ENCODE data around the gene SIGLEC8. TPM values are rescaled to one million over a fixed set of nuclear protein-coding genes. Genes with fewer than 3 reads are reported as not detected.

Gene SIGLEC8
- total RNA-seq, 1 donor from 2014 or later: not detected

DNA sequence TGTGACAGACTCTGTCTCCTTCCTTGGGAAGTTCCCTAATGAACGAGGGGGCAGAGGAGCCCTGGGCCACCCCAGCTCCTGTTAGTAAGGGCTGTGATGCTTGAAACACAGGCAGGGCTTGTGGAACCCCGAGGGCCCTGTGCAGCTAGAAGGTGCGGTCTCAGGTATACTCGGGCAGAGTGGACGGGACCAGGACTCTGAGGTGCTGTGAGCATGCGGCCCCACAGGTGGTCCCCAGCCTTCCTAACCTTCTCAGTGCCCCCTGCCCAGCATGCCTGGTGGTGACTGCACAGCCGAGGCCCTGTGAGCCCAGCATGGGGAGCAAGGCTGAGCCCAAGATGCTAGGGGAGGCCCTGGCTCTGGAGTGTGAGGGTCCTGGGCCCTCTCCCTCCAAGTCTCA lies 4.0 kb upstream of the SIGLEC8 start:
- Histone ChIP-seq H3K9ac (no peak overlapping the region), H2AFZ (replicated peaks) (no peak overlapping the region), H3K79me2 (ENCODE audit: low read depth) (no peaks in the 10 kb centered on the region), H3K4me3 (no peak overlapping the region), H3K27me3 (peaks cover 32% of the 10 kb centered on the region), H3K27ac (no peak overlapping the region), H3K9me3 (ENCODE audit: low read depth) (no peaks in the 10 kb centered on the region), H3F3A (ENCODE audit: low read depth) (no peaks in the 10 kb centered on the region), H3K4me2 (no peak overlapping the region), H4K20me1 (ENCODE audit: low read depth) (no peaks in the 10 kb centered on the region), H3K36me3 (no peaks in the 10 kb centered on the region), H3K4me1 (no peaks in the 10 kb centered on the region)
- Mint-ChIP-seq H3K36me3 (no peaks in the 10 kb centered on the region), H3K27ac (no peak overlapping the region), H3K27me3 (ENCODE audit: insufficient read depth, low read depth) (peaks cover 22% of the 10 kb centered on the region), H3K4me3 (no peak overlapping the region), H3K4me1 (no peaks in the 10 kb centered on the region), H3K9me3 (peaks cover 3% of the 10 kb centered on the region)
- no peak for DNase-seq (ENCODE audit: low spot score)
- no peak for TF ChIP-seq EZH2 (IDR thresholded peaks at IDR 0.05)
- no peak for TF ChIP-seq EZH2phosphoT487 (IDR thresholded peaks at IDR 0.05)
- TF ChIP-seq, protein P1, sequence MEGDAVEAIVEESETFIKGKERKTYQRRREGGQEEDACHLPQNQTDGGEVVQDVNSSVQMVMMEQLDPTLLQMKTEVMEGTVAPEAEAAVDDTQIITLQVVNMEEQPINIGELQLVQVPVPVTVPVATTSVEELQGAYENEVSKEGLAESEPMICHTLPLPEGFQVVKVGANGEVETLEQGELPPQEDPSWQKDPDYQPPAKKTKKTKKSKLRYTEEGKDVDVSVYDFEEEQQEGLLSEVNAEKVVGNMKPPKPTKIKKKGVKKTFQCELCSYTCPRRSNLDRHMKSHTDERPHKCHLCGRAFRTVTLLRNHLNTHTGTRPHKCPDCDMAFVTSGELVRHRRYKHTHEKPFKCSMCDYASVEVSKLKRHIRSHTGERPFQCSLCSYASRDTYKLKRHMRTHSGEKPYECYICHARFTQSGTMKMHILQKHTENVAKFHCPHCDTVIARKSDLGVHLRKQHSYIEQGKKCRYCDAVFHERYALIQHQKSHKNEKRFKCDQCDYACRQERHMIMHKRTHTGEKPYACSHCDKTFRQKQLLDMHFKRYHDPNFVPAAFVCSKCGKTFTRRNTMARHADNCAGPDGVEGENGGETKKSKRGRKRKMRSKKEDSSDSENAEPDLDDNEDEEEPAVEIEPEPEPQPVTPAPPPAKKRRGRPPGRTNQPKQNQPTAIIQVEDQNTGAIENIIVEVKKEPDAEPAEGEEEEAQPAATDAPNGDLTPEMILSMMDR (IDR thresholded peaks at IDR 0.05): no peak

DNA sequence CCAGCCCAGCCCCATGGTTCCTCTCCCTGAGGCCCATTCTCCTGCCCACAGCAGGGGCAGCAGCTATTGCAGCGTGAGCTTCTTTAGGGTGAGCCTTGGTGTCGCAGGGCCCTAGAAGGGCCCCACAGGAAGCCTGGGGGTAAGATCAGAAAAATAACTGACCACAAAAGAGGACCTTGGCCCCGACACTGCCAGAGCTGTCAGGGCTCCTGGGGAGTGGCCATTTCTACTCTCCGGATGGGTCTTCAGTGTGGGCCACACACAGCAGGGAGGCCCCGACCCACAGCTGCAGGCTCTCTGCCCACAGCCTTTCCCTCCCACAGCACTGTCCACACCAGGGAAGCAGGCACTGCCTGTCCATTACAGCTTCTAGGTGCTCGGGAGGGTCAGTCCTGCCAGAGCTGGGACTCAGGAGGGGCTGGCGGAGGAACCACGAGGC lies 3.5 kb upstream of the SIGLEC8 start:
- Histone ChIP-seq H3K9ac (no peak overlapping the region), H3F3A (ENCODE audit: low read depth) (no peaks in the 10 kb centered on the region), H4K20me1 (ENCODE audit: low read depth) (no peaks in the 10 kb centered on the region), H2AFZ (replicated peaks) (no peak overlapping the region), H3K79me2 (ENCODE audit: low read depth) (no peaks in the 10 kb centered on the region), H3K4me1 (no peaks in the 10 kb centered on the region), H3K9me3 (ENCODE audit: low read depth) (no peaks in the 10 kb centered on the region), H3K4me3 (no peak overlapping the region), H3K4me2 (no peak overlapping the region), H3K27me3 (peaks cover 26% of the 10 kb centered on the region), H3K36me3 (no peaks in the 10 kb centered on the region), H3K27ac (no peak overlapping the region)
- Mint-ChIP-seq H3K27ac (no peak overlapping the region), H3K27me3 (ENCODE audit: insufficient read depth, low read depth) (peaks cover 22% of the 10 kb centered on the region), H3K4me1 (no peaks in the 10 kb centered on the region), H3K9me3 (peaks cover 3% of the 10 kb centered on the region), H3K36me3 (no peaks in the 10 kb centered on the region), H3K4me3 (no peak overlapping the region)
- no peak for DNase-seq (ENCODE audit: low spot score)
- TF ChIP-seq EZH2phosphoT487 (IDR thresholded peaks at IDR 0.05) (no peak), EZH2 (IDR thresholded peaks at IDR 0.05) (no peak)
- TF ChIP-seq, protein P1 (IDR thresholded peaks at IDR 0.05): no peak

DNA sequence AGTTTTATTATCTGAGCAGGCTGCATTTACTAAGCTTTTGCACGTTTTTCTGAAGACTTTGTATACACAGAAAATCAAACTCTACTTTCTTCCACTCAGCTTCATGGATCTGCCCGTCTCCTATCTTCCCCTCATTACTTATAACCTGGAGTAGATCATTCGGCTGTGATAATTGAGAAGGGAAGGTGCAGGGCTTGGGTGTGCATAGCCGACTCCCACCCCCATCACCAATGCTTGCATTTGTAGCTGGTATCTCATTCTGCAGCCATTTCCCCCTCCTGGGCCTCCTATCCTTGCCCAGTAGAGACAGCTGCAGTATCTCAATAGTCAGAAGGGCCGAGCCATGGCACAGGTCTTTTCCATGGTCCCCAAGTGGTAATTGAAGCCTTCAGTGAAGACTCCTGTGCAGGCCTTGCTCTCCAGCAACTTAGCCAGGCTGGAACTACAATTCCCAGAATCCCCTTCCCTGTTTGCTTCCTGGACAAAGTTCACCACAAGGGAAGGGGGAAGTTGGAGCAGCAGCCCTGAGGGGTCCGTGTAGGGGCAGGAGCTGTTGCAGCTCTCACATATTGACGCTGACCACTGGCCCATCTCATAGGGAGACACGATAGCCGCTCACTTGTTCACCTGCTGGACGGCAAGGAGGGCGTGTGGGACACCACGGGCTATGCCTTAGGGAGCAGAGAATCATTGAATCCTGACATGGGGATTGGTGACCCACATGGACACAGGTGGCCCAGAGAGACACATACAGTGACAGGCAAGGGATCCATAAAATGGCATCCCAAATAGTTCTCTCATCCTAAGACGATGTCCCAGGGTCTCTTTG lies 2.1 kb upstream of the SIGLEC8 start:
- no peaks in the 10 kb centered on the region for H3K79me2 ChIP-seq (ENCODE audit: low read depth)
- TF ChIP-seq EZH2phosphoT487 (IDR thresholded peaks at IDR 0.05): no peak
- TF ChIP-seq, protein P1 (IDR thresholded peaks at IDR 0.05): no peak
- TF ChIP-seq EZH2 (IDR thresholded peaks at IDR 0.05): no peak
- H3K4me1 ChIP-seq: no peaks in the 10 kb centered on the region
- H3K36me3 Mint-ChIP-seq: no peaks in the 10 kb centered on the region
- no peak overlapping the region for H3K4me2 ChIP-seq
- peak; percentile 13 for DNase-seq (ENCODE audit: low spot score)
- no peak overlapping the region for H3K9ac ChIP-seq
- no peak overlapping the region for H3K4me3 ChIP-seq
- no peaks in the 10 kb centered on the region for H4K20me1 ChIP-seq (ENCODE audit: low read depth)
- H3K4me3 Mint-ChIP-seq: peak overlapping the region; percentile 62
- no peak overlapping the region for H3K27ac ChIP-seq
- H3K36me3 ChIP-seq: no peaks in the 10 kb centered on the region
- H3K27ac Mint-ChIP-seq: no peak overlapping the region
- no peaks in the 10 kb centered on the region for H3K9me3 ChIP-seq (ENCODE audit: low read depth)
- no peaks in the 10 kb centered on the region for H3K4me1 Mint-ChIP-seq
- no peaks in the 10 kb centered on the region for H3F3A ChIP-seq (ENCODE audit: low read depth)
- H3K9me3 Mint-ChIP-seq: peaks cover 3% of the 10 kb centered on the region
- H3K27me3 ChIP-seq: peaks cover 13% of the 10 kb centered on the region
- H2AFZ ChIP-seq (replicated peaks): no peak overlapping the region
- peaks cover 22% of the 10 kb centered on the region for H3K27me3 Mint-ChIP-seq (ENCODE audit: insufficient read depth, low read depth)
